Neural crest cell (in vitro differentiated cells): ENCODE measurements around the gene ZNF214. TPM values are rescaled to one million over a fixed set of nuclear protein-coding genes. Genes with fewer than 3 reads are reported as not detected.

Experiments used
- DNase-seq: peaks from one replicate; pipeline ENCODE4 v3.0.0; 2021; ENCODE audit warnings: low read depth, mixed read lengths, low spot score
- H3K27ac Mint-ChIP-seq: one replicate; pipeline ENCODE4 v1.8.0; 2021; ENCODE audit warnings: mild to moderate bottlenecking, mixed read lengths; ENCODE audit not compliant: unreplicated experiment
- H3K27me3 Mint-ChIP-seq: 2 replicates; pipeline ENCODE4 v1.8.0; 2021; ENCODE audit warnings: low read depth, mild to moderate bottlenecking, mixed read lengths
- H3K36me3 Mint-ChIP-seq: 2 replicates; pipeline ENCODE4 v1.8.0; 2021; ENCODE audit warnings: low read depth, mild to moderate bottlenecking, mixed read lengths
- H3K4me1 Mint-ChIP-seq: 2 replicates; pipeline ENCODE4 v1.8.0; 2021; ENCODE audit warnings: mixed read lengths
- H3K4me3 Mint-ChIP-seq: one replicate; pipeline ENCODE4 v1.8.0; 2021; ENCODE audit warnings: mild to moderate bottlenecking, mixed read lengths
- H3K9me3 Mint-ChIP-seq: 2 replicates; pipeline ENCODE4 v1.8.0; 2021; ENCODE audit warnings: mixed read lengths
- total RNA-seq: library from RNA; stranded (reverse); gene quantifications from 2 replicates; pipeline ENCODE4 v1.2.1, GENCODE V29; 2021
- TF ChIP-seq, protein P1 (sequence below): fragments of 200-600 bp; sonication (generic); conservative IDR thresholded peaks from 2 replicates; pipeline ENCODE4 v1.5.0; 2021; ENCODE audit warnings: antibody characterized with exemption, mild to moderate bottlenecking

The ZNF214 gene
- total RNA-seq, 1 donor from 2014 or later: 6.5 TPM

DNA sequence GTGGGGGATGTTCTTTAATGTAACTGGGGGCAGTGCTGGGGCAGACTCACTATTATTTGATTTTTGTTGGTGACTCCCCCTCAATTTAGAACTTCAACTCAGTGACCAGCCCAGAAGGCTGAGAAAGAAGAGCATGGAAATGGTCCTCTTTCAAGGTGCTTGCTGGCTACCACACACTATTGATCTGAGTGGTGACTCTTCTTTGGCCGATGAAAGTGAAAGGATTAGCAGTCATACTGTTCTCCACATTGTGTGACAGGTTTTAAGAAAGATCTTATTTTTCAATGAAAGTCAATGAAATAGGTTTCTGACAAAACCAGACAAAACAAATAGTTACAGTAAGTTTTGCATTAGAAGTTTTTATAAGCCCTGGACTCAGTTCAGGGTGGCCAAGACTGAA is 30.0 kb upstream of the ZNF214 start:
- Mint-ChIP-seq H3K4me3 (no peak overlapping the region), H3K27me3 (no peaks in the 10 kb centered on the region), H3K27ac (no peak overlapping the region), H3K36me3 (no peaks in the 10 kb centered on the region), H3K4me1 (no peaks in the 10 kb centered on the region), H3K9me3 (no peaks in the 10 kb centered on the region)
- DNase-seq: no peak
- TF ChIP-seq, protein P1, sequence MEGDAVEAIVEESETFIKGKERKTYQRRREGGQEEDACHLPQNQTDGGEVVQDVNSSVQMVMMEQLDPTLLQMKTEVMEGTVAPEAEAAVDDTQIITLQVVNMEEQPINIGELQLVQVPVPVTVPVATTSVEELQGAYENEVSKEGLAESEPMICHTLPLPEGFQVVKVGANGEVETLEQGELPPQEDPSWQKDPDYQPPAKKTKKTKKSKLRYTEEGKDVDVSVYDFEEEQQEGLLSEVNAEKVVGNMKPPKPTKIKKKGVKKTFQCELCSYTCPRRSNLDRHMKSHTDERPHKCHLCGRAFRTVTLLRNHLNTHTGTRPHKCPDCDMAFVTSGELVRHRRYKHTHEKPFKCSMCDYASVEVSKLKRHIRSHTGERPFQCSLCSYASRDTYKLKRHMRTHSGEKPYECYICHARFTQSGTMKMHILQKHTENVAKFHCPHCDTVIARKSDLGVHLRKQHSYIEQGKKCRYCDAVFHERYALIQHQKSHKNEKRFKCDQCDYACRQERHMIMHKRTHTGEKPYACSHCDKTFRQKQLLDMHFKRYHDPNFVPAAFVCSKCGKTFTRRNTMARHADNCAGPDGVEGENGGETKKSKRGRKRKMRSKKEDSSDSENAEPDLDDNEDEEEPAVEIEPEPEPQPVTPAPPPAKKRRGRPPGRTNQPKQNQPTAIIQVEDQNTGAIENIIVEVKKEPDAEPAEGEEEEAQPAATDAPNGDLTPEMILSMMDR: no peak

DNA sequence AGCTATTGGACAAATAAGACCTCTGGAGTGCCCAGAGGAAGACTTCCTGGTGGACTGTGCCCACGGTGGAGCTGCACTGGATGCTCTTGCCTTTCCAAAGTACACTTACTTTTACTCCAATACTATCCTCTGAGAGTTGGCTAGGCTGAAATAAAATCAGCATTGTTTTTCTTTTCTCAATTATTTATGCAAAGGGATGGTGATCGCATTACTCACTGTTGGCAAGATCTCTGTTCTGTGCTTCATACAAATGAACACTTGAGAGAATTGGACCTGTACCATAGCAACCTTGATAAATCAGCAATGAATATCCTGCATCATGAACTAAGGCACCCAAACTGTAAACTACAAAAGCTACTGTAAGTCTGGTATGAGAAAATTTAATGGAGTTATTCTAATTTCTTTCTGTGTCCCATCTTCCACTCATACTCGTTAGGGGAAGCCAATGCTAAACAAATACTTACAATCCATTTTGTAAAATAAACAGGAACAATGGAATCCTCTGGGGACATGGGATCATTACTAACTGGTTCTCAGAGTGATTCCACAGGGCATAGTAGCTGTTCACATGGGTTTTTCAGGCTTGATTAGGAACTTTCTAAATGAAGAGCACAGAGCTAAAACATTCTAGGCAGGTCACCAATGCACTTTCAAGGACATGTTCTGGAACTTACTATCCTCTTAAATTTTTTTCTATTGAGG is 26.5 kb upstream of the ZNF214 start:
- H3K27ac Mint-ChIP-seq: no peak overlapping the region
- no peak overlapping the region for H3K4me3 Mint-ChIP-seq
- H3K4me1 Mint-ChIP-seq: no peaks in the 10 kb centered on the region
- TF ChIP-seq, protein P1: no peak
- no peaks in the 10 kb centered on the region for H3K27me3 Mint-ChIP-seq
- no peaks in the 10 kb centered on the region for H3K36me3 Mint-ChIP-seq
- H3K9me3 Mint-ChIP-seq: no peaks in the 10 kb centered on the region
- DNase-seq: no peak

DNA sequence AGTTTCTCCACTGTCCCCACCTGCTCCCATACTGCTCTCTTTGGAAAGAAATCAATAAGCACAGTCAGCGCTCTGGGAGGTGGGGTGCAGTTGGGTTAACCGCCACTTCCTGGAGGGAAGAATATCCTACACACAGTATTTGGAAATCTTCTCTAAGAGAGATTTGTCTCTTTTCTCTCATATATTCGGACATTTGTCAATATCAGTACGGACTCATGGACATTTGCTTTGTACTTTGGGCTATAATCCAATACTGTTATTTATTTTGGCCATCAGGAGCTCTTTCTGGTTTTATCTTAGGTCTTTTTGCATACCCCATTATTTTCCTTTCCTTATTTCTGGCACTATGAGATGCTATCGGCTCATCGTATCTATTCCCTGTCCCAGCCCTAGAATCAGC is 13.9 kb upstream of the ZNF214 start:
- no peaks in the 10 kb centered on the region for H3K36me3 Mint-ChIP-seq
- no peaks in the 10 kb centered on the region for H3K9me3 Mint-ChIP-seq
- TF ChIP-seq, protein P1: no peak
- H3K27ac Mint-ChIP-seq: no peak overlapping the region
- DNase-seq: no peak
- no peaks in the 10 kb centered on the region for H3K4me1 Mint-ChIP-seq
- H3K4me3 Mint-ChIP-seq: no peak overlapping the region
- no peaks in the 10 kb centered on the region for H3K27me3 Mint-ChIP-seq

DNA sequence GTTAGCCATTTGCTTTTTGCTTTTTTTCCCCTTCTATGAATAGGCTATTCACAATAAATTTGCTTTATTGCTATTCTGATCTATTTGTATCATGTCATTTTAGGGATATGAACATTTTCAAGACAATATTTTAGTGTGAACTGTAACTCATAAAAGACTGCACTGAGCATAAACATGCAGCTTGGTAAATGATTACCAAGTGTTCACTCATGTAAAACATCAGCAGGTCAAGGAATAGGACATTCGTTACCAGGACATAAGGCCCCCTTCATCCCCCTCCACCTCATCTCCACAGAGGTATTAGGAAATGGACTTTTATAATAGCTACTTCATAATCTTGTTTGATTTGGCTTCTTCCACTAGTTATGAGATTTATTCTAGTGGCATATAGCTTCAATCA is 12.5 kb upstream of the ZNF214 start:
- H3K4me3 Mint-ChIP-seq: no peak overlapping the region
- no peaks in the 10 kb centered on the region for H3K9me3 Mint-ChIP-seq
- no peak for DNase-seq
- TF ChIP-seq, protein P1: no peak
- no peak overlapping the region for H3K27ac Mint-ChIP-seq
- H3K36me3 Mint-ChIP-seq: no peaks in the 10 kb centered on the region
- no peaks in the 10 kb centered on the region for H3K27me3 Mint-ChIP-seq
- H3K4me1 Mint-ChIP-seq: no peaks in the 10 kb centered on the region

DNA sequence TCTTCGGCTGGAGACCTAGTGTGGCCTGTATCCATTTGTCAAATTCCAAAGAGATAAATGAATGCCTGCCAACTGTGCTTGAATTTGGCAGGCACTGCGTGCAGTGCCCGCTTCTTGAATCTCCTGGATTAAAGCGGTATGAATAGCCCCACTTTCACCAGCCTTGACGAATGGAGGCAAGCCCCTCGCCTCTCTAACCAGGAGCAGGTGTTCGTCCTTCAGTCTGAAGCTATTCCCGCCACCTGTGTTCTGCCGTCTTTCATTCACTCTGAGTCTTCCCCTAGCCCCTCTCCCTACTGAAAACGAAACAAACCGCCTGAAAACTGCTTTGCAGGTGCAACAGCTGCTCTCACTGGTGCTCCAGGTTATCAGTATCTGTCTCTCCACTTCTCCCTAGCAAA is 11.3 kb upstream of the ZNF214 start:
- no peak overlapping the region for H3K27ac Mint-ChIP-seq
- no peaks in the 10 kb centered on the region for H3K9me3 Mint-ChIP-seq
- no peak overlapping the region for H3K4me3 Mint-ChIP-seq
- H3K27me3 Mint-ChIP-seq: no peaks in the 10 kb centered on the region
- no peaks in the 10 kb centered on the region for H3K36me3 Mint-ChIP-seq
- no peaks in the 10 kb centered on the region for H3K4me1 Mint-ChIP-seq
- DNase-seq: no peak
- TF ChIP-seq, protein P1: no peak
